GM19351 (cell line): ENCODE results near the gene KIAA1217.

ENCODE experiments used
- ATAC-seq: cut with Tn5 transposase; IDR thresholded peaks from one replicate; pipeline ENCODE4 v1.9.1; 2021; ENCODE audit warnings: mild to moderate bottlenecking, moderate library complexity; ENCODE audit not compliant: unreplicated experiment

Gene KIAA1217

DNA sequence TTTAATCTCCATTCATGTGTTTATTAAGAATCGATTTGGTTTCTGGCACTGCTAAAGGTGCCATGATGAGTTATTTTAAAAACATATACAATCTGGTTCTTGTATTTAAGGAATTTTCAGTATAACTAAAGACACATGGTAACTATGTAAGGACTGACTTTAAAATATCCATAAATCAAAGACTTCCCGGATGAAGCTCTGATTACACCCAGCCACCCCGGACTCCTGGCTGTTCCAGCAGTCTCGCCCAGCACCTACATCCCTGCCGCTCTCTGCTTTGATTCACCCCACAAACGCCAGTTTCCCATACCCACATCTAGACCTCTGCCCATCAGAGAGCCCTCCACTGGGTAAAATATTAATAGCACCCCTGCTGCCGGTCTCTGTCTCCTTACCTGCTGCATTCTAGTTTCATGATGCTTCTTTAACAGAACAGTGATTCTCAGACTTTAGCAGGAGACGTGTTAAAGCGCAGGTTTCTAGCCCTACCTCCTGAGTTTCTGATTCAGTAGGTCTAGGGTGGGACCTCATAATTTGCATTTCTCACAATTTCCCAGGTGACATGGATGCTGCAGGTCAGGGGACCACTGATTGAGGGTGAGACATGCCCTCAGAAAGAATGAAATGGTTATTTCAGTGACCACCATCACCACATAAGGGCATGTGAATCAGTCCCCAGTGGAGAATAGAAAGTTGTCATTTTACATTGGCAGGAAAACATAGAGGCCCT is 185.7 kb downstream of the KIAA1217 start:
- ATAC-seq = peak; percentile 72

GRCh38 chr10:24396396-24396795 is 187.5 kb downstream of the KIAA1217 start:
- no peak for ATAC-seq

- no peak for ATAC-seq
Observed at GRCh38 chr10:24397662-24398061, 188.7 kb downstream of the KIAA1217 start.

DNA sequence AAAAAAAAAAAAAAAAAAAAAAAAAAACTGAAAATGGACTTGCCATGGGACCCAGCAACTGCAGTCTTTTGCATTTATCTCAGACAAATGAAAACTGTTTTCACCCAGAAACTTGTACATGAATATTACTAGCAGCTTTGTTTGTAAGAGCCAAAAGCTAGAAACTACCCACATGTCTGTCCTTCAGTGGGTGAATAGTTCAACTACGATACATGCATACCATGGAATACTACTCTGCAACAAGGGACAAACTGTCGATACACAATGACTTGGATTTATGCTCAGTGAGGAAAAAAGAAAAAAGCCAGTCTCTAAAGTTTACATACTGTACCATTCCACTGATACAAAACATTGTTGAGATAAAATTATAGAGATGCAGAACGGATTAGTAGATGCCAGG is 195.6 kb downstream of the KIAA1217 start:
- ATAC-seq = no peak

GRCh38 chr10:24405635-24406034 is 196.7 kb downstream of the KIAA1217 start:
- no peak for ATAC-seq

DNA sequence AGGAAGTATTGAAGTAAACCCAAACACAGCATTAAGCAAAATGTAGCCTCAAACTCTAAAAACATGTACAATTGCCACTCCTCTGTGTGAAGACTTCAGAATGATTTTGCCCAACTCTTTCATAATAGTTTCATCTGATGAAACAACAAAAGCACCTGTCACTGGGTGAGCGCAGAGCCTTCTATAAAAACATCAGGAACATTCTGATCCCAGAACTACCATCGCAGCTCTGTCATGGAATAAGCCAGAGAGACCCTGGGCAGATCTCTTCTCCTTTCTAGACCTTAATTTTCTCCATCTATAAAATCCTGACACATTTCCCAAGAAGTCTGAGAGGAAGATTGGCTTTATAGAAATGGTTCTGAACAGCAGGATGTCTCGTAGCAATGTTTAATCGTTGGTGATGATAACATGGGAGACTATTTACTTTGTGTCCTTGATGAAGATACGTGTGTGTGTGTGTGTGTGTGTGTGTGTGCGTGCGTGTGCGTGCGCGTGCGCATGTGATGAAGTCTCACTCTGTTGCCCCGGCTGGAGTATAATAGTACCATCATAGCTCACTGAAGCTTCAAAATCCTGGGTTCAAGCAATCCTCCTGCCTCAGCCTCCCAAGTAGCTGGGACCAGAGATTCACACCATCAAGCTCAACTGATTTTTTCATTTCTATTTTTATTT is 198.0 kb downstream of the KIAA1217 start:
- no peak for ATAC-seq

DNA sequence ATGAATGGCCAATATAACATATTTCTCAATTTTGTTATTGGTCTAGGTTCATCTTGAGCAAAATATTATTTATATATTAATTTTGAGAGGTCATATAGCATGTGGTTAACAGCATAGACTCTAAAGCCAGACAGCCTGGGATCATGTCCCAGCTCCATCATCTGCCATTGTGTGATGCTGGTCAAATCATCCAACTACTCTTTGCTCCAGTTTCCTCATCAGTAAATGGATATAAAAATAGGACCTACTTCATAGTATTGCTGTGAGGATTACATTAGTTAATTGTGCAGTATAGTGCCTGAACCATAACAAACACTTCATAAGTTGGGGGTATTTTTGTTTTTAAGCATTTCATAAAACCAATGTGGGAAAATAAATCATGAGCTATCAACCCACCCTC is 199.0 kb downstream of the KIAA1217 start:
- no peak for ATAC-seq

GRCh38 chr10:24408365-24408764 is 199.4 kb downstream of the KIAA1217 start:
- no peak for ATAC-seq

DNA sequence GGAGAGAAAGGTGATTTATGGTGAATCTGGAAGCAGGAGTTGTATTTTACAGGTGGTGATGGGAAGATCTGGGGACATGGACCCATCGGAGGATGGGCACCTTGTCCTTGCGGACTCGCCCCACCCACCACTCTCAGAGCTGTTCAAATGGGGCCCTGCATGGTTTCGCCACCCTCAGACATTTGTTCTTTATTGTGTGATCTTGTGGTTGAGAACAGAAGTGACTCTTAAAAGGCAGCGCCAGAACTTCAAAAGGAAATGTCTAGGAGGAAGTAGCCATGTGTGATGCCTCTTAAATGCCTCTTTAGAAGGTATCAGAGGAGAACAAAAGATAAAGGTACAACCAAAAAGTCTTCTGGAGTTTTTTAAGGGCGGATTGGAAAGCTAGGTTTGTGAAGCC is 205.7 kb downstream of the KIAA1217 start:
- peak; percentile 65 for ATAC-seq

DNA sequence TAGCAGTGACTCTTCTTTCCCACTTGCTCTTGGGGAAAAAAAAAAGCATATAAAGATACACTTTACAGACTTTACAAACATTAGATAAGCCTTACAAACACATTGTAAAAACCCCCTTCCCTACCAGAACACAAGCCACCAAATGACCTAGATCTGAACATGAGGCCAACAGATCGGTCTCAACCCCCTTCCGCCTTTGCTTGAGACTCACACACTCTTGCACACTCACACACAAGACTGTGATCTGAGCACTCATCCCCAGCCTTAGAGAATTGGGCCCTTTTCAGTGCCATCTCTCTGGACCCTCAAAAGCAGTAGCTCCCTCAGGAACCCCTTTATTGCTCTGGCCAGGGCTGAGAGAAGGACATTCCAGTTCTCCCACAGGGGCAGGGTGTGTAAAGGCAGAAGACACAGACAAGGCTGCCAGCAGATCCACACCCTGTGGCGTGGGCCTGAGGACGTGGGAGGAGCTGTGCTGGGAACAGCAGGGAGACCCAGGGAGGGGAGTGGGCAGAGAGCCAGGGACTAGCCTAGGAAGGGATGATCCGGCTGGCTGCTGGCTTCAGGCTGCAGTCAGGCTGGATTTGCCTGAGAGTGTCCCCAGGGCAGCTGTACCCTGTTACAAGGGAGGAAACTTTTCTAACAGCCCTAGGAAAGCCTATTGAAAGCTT is 206.7 kb downstream of the KIAA1217 start:
- ATAC-seq = no peak

DNA sequence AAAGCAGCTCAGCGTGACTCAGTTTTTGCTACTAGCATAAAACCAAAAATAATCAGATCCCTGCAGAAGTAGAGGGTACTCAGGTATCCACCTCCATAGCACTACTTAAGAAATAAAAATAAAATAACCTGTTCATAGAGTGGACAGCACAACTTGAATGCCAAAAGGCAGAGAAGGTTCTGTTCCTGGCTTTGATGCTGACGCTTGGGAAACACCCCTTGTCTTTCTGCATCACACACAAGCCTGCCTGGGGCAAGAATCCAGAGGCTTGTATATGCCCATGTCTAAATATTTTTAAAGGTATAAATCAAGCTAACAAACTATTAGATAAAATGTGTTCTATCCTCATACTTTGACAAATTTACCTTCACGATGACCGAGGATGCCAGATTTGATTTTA is 207.3 kb downstream of the KIAA1217 start:
- no peak for ATAC-seq

GRCh38 chr10:24417053-24417452 is 208.1 kb downstream of the KIAA1217 start:
- ATAC-seq = no peak

- no peak for ATAC-seq
Observed at GRCh38 chr10:24418532-24418931, 209.6 kb downstream of the KIAA1217 start.

DNA sequence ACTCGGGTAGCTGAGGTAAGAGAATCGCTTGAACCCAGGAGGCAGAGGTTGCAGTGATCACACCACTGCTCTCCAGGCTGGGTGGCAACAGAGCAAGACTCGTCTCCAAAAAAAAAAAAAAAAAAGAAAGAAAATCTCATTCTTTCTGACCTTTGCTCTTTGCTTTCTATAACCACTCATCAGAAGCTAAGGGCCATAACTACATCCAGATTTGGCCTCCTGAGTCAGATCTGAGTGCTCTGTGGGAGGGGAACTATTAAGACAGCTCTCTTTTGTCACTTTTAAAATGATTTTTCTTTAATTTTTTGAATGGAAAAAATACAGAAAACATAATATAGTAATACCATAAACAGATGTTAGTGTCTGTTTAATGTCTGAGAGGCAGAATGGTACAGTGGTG is 210.1 kb downstream of the KIAA1217 start:
- no peak for ATAC-seq

GRCh38 chr10:24425151-24425550 is 216.2 kb downstream of the KIAA1217 start:
- ATAC-seq = peak; percentile 80

GRCh38 chr10:24427678-24428409 is 218.9 kb downstream of the KIAA1217 start:
- ATAC-seq = no peak

DNA sequence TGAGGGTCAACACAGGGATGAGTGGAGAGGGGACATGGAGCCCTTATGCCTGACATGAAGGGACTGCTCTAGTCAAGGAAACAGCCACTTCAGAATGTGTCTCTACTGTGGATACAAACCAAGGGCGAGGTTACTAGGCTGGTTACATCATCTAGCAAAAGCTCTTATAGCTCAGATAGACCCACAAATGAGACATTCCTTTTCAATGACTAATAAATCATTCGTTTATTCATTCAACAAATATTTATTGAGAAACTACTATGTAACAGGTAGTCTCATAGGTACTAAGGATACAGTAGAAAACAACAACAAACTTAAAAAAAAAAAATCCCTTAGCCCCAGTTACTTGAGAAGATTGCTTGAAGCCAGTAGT is 219.5 kb downstream of the KIAA1217 start:
- no peak for ATAC-seq

DNA sequence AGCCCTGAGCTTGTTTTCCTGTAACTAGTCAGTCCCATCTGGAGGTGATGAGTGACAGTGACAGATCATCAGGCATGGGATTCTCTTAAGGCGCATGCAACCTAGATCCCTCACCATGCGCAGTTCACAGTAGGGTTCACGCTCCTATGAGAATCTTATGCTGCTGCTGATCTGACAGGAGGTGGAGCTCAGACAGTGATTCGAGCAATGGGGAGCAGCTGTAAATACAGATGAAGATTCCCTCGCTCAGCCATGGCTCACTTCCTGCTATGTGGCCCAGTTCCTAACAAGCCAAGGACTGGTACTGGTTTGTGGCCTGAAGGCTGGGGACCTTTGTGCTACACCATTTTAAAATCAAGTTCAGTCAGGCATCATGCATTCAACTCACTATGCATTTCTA is 221.7 kb downstream of the KIAA1217 start:
- ATAC-seq = no peak

GRCh38 chr10:24432478-24433416 is 223.8 kb downstream of the KIAA1217 start:
- peak; percentile 81 for ATAC-seq

- ATAC-seq = no peak
Observed at GRCh38 chr10:24433705-24434104, 224.8 kb downstream of the KIAA1217 start.
